ENCODE measurements around the gene TXNL1.

DNA sequence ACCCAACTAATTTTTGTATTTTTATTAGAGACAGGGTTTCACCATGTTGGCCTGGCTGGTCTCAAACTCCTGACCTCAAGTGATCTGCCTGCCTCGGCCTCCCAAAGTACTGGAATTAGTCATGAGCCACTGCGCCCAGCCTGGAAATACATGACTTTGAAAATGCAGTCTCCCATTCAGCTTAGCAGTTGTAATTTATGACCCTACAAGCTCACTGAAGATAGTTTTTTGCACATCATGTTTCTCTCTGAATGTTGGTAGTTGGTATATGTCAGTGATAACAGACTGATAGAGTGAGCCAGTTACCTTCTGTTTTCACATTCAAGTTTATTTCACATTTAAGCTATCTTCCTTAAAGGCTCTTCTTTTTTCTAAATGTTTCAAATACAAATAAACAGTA, 19.9 kb upstream of the TXNL1 start:
- TF ChIP-seq, protein P1, sequence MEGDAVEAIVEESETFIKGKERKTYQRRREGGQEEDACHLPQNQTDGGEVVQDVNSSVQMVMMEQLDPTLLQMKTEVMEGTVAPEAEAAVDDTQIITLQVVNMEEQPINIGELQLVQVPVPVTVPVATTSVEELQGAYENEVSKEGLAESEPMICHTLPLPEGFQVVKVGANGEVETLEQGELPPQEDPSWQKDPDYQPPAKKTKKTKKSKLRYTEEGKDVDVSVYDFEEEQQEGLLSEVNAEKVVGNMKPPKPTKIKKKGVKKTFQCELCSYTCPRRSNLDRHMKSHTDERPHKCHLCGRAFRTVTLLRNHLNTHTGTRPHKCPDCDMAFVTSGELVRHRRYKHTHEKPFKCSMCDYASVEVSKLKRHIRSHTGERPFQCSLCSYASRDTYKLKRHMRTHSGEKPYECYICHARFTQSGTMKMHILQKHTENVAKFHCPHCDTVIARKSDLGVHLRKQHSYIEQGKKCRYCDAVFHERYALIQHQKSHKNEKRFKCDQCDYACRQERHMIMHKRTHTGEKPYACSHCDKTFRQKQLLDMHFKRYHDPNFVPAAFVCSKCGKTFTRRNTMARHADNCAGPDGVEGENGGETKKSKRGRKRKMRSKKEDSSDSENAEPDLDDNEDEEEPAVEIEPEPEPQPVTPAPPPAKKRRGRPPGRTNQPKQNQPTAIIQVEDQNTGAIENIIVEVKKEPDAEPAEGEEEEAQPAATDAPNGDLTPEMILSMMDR (conservative IDR thresholded peaks at IDR 0.05) = no peak
- TF ChIP-seq EZH2 (IDR thresholded peaks at IDR 0.05; ENCODE audit: low read depth) = no peak

Measured in PC-9 (cell line).